ENCODE measurements around the gene COL13A1.

COL13A1 gene

DNA sequence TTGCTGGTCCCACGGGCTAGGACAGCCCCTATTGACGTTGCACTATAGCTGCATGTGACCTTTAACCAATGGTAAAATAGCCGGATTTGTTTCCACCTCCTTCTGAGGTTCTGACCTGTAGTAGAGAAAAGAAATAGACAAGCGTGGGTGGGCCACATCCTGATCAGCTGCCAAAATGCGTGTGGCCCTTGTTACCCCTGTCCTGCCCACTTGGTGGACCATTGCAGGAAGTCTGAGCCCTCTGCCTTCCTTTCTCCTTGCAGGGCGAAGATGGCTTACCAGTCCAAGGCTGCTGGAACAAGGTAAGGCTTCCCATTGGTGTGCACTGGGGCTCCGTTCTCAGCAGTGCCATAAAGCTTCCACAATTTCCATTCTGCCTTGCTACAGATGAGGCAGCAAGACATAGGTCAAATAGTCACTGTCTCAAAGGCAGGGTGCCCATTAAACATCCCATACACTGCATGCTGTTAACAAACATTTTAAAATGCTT is 155.1 kb downstream of the COL13A1 start:
- Histone ChIP-seq H3K27me3 (no peaks in the 10 kb centered on the region), H3K4me1 (no peaks in the 10 kb centered on the region), H3K9me3 (no peaks in the 10 kb centered on the region), H3K4me3 (no peak overlapping the region), H3K27ac (no peak overlapping the region), H3K36me3 (peaks cover 0 to 11% (median 0%) of the 10 kb centered on the region in 3 donors)
- TF ChIP-seq, protein P1, sequence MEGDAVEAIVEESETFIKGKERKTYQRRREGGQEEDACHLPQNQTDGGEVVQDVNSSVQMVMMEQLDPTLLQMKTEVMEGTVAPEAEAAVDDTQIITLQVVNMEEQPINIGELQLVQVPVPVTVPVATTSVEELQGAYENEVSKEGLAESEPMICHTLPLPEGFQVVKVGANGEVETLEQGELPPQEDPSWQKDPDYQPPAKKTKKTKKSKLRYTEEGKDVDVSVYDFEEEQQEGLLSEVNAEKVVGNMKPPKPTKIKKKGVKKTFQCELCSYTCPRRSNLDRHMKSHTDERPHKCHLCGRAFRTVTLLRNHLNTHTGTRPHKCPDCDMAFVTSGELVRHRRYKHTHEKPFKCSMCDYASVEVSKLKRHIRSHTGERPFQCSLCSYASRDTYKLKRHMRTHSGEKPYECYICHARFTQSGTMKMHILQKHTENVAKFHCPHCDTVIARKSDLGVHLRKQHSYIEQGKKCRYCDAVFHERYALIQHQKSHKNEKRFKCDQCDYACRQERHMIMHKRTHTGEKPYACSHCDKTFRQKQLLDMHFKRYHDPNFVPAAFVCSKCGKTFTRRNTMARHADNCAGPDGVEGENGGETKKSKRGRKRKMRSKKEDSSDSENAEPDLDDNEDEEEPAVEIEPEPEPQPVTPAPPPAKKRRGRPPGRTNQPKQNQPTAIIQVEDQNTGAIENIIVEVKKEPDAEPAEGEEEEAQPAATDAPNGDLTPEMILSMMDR (IDR thresholded peaks at IDR 0.05), result no peak
- intact Hi-C loops (cut with DNase I; ENCODE audit: low total_unique reads), result no loop called here
- DNase-seq, result no peak

DNA sequence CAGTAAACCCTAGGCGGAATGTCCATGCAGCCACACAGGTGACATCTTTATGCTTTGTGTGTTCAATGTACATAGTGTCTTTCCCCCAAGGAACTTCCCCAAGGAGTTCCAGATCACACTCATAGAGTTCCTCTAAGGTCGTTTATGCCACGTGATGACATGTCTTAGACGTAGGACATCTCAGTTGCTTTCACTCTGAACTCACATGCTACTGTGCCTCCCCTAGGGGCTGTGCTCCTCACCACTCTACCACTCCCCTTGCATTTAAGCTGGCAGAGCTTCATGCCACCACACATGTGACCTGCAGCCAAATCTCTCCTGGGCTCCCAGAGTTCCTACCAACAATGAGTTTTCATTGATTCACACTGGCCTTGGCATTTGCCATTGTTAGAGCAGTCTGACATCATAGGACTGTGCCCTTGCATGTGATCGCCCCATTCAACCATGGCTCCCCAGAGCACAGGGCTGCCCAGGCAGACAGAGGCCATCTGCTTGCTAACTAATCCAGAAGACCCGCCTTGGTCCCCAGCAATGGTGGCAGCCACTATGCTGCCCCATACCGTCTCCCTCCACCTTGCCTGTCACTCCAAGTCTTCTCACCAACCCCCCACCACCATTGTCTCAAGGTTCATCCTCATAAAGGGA is 155.7 kb downstream of the COL13A1 start:
- Histone ChIP-seq H3K9me3 (no peaks in the 10 kb centered on the region), H3K4me3 (no peak overlapping the region), H3K36me3 (peaks cover 0 to 11% (median 0%) of the 10 kb centered on the region in 3 donors), H3K4me1 (no peaks in the 10 kb centered on the region), H3K27ac (no peak overlapping the region), H3K27me3 (no peaks in the 10 kb centered on the region)
- TF ChIP-seq, protein P1 (IDR thresholded peaks at IDR 0.05), result no peak
- DNase-seq, result no peak
- intact Hi-C loops (cut with DNase I; ENCODE audit: low total_unique reads), result no loop called here

DNA sequence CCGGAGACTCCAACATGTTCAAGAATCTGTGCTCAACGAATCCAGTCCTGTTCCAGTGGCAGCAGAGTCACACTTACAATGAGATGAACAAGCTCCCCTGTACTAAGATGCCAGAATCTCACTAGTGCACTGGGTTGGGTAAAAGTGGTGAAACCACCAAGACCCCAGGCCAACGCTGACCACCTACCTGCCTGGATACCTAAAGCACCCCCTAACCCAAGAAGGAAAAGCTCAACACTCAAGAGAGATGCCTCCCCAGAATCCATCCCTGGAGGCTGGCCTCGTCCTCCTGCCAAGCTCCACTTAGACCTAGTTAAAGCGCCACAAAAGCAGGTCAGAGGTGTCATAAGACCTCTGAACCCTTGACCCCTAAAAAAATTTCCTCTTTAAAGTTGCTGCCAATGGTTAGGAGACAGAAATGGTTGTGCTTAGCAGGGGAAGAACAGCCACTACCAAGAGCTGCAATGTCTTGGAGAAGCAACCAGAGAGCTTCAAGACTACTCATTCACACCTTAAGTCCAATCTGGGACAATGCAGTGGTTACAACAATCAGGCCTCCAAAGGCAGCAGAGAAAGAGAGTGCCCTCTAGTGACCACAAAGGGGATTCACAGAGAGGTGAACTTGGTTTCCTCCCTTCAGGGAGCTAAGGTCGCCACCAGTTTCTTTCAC is 156.3 kb downstream of the COL13A1 start:
- H3K4me3 ChIP-seq, result no peak overlapping the region
- no peak overlapping the region for H3K27ac ChIP-seq
- intact Hi-C loops (cut with DNase I; ENCODE audit: low total_unique reads), result no loop called here
- DNase-seq, result no peak
- H3K4me1 ChIP-seq, result no peaks in the 10 kb centered on the region
- H3K9me3 ChIP-seq, result no peaks in the 10 kb centered on the region
- peaks cover 0 to 11% (median 0%) of the 10 kb centered on the region in 3 donors for H3K36me3 ChIP-seq
- TF ChIP-seq, protein P1 (IDR thresholded peaks at IDR 0.05), result peak; percentile 59 to 69
- no peaks in the 10 kb centered on the region for H3K27me3 ChIP-seq

DNA sequence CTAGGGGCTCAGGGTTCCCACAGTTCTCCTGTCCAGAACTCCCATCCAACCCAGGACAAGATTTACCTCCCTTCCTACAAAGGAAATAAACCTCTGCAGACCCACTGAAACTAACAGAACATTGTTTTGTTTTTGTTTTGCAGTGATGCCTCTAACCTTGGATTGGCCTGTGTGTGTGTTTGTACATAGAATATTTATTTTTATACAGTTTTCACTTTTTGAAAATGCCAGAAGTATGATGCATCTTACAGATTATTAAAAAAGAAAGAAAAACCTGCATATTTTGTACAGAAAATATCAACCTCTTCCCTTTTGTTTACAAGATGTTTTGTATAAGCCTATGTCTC is 156.8 kb downstream of the COL13A1 start:
- intact Hi-C loops (cut with DNase I; ENCODE audit: low total_unique reads), result no loop called here
- no peaks in the 10 kb centered on the region for H3K9me3 ChIP-seq
- H3K4me3 ChIP-seq, result no peak overlapping the region
- TF ChIP-seq, protein P1 (IDR thresholded peaks at IDR 0.05), result no peak
- no peaks in the 10 kb centered on the region for H3K4me1 ChIP-seq
- DNase-seq, result no peak
- H3K27me3 ChIP-seq, result no peaks in the 10 kb centered on the region
- H3K27ac ChIP-seq, result no peak overlapping the region
- H3K36me3 ChIP-seq, result peaks cover 0 to 11% (median 0%) of the 10 kb centered on the region in 3 donors

DNA sequence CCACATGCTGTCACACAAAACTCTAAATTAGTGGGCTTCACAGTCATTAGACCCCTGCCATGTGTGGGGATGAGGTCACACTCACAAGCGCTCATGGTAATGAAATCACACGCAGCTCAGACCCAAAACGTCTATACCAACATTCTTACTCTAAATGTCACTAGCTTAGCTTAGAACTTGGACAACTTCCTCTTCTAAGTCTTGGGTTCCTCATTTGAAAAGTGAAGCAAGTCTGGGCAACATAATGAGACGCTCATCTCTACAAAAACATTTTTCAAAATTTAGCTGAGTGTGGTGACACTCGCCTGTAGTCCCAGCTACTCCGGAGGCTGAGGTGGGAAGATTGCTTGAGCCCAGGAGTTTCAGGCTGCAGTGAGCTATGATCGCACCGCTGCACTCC is 158.2 kb downstream of the COL13A1 start:
- Histone ChIP-seq H3K36me3 (peaks cover 0 to 11% (median 0%) of the 10 kb centered on the region in 3 donors), H3K27ac (no peak overlapping the region), H3K27me3 (no peaks in the 10 kb centered on the region), H3K9me3 (no peaks in the 10 kb centered on the region), H3K4me3 (no peak overlapping the region), H3K4me1 (no peaks in the 10 kb centered on the region)
- TF ChIP-seq, protein P1 (IDR thresholded peaks at IDR 0.05), result no peak
- intact Hi-C loops (cut with DNase I; ENCODE audit: low total_unique reads), result no loop called here
- DNase-seq, result no peak

All from tibial artery (tissue), 4 donors.